Lung microvascular endothelial cell (primary cell): ENCODE measurements around the gene TADA2B. TPM values are rescaled to one million over a fixed set of nuclear protein-coding genes. Genes with fewer than 3 reads are reported as not detected.
"Not testable (repeated sequence)": the region's sequence is repeated elsewhere in the genome, so short reads cannot be mapped to it uniquely, and the experiment has no call there.

ENCODE experiments used
- DNase-seq, 2 donors: peaks; one replicate each; pipeline versions ENCODE4 v3.0.0 to v3.0.0-alpha.2; 2010; ENCODE audit warnings: low read depth in 2 of 2
- total RNA-seq: library from RNA; depleted of rRNA; stranded (reverse); fragments of >200 nt; gene quantifications from 2 replicates; pipeline ENCODE4 v1.2.1, GENCODE V29; 2014

The TADA2B gene
- total RNA-seq, 1 donor from 2014 or later, result 9.5 TPM

- no peak for DNase-seq
Observed at GRCh38 chr4:7059662-7060061, 16.5 kb downstream of the TADA2B start.

DNA sequence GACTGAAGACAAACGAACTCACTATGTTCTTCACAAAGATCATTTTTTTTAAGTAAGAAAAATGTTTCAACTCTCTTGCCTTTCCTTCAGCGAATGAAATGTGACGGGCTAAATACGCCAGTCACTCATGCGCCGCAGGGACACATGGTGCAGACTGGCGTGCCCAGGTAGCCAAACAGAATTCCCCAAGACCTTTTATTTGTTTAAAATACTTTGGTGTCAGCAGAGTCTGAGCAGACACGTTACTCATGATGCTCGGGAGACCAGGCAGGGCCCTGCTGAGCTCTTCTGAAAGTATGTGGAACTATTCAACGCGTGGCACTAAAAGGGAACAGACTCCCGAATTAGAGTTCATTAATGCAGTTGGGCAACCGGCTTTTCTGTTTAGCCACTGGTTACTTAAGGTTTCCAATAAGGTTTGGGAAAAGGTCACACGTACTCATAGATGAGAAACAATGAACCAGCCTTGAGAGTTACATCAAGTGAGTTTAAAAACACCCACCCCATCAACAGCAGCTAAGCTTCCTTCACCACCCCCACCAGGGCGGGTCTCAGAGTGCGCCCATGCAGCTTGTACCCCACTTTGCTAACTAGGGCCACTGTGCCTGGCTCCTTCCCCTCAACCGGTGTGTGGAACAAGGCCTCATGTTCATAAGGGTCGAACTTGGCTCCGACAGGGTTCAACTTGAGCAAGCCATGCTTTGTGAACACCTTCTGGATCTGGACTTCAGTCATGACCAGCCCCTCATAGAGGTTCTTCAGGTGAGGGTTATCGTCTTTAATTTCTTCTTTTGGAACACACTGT is 17.4 kb downstream of the TADA2B start:
- DNase-seq, result no peak

DNA sequence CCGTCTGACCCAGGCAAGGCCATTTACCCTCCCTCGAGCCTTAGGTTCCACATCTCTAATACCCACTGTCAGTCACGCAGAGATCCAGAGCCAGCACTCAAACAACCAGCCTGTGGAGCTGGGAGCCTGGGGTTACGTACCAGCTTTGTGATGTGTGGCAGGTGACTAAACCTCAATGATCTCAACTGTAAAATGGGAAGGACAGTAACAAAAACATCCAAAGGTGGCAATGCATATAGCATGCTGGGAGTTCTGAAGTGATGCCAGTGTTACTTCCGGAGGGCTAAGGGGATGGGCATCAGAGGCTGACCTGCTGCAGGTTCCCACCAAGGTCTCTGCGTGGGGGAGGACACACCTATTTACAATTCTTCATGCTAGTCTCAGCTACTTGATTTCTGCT is 18.6 kb downstream of the TADA2B start:
- no peak for DNase-seq

GRCh38 chr4:7062816-7063215 is 19.6 kb downstream of the TADA2B start:
- DNase-seq, result no peak

DNA sequence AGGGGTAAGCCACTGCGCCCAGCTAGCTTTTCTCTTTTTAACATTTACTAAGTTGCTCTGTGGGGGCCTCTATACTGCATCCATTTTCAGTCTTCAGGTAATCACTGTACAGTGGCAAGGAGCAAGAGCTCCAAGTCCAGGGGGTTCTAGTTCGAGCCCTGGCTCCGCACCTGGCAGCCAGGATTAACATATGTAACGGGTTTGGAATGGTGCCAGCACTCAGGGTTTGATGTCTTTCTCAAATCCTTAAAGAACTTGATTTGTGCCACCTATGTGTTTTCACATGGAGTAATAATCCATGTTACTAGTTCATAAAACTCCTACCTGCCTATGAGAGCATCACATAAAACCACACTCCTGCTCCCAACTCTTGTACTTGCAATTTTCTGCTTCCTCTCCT is 20.2 kb downstream of the TADA2B start:
- DNase-seq, result no peak

GRCh38 chr4:7066006-7066405 is 22.8 kb downstream of the TADA2B start:
- no peak for DNase-seq

DNA sequence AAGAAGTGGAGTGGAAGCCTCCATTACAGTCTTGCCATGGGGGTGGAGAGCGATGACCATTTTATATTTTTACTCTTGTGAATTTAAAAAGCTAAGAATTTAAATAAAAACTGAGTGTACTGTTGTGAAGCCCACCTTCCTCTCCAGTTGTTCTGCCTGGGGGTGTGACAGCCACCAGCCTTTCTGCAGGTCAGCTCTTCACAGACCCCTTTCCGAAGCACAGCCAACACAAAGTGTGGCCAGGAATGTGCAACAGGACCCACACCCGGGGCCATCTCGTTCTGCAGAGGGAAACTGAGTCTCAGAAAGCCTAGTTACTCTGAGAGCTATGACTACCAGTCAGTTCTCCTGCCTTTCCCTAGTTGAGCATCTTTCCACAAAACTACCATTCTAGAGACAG is 23.3 kb downstream of the TADA2B start:
- no peak for DNase-seq

GRCh38 chr4:7067126-7067451 is 23.9 kb downstream of the TADA2B start:
- DNase-seq, result no peak

DNA sequence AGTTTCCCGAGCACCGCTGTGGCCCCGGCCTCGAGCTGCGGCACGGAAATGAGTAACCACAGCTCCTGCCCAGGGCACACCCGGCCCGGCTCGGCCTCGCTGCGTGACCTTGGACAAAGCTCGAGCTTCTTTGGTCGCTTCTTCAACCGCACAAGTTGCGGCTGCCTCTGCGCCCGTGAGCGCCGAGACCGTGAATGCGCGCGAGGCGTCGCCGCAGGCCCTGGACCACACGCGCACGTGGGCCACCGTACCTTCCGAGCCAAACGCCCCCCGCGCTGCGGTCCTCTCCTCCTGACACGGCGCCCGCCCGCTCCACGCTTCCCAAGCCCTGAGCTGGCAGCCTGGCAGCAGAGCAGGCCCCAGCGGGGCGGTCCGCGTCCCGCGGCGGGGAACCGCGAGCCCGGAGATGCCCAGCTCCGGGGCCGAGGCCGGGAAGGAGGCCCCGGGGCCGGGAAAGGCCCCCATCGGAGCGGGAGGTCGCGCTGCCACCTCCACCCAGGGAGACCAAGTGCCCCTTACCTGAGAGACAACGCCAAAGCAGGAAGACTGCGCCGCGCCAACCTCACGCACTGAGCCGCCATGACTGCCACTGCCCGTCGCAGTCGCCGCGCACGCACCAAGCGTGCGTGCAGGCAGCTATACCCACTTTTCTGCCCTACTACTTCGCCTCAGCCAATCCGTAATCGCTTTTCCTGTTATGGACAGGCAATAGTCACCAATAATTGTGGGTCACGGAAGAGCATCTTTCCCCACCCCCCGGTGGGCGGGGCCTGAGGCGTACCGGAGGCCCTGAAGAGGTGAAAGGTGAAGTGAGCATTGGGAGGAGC is 24.5 kb downstream of the TADA2B start, which contains the start of gene GRPEL1:
GRPEL1 (minus strand) TSS at position 613 of the 827 bp plus-strand sequence; CDS start at position 581, 32 bp downstream.
- peak; percentile 99 for DNase-seq

DNA sequence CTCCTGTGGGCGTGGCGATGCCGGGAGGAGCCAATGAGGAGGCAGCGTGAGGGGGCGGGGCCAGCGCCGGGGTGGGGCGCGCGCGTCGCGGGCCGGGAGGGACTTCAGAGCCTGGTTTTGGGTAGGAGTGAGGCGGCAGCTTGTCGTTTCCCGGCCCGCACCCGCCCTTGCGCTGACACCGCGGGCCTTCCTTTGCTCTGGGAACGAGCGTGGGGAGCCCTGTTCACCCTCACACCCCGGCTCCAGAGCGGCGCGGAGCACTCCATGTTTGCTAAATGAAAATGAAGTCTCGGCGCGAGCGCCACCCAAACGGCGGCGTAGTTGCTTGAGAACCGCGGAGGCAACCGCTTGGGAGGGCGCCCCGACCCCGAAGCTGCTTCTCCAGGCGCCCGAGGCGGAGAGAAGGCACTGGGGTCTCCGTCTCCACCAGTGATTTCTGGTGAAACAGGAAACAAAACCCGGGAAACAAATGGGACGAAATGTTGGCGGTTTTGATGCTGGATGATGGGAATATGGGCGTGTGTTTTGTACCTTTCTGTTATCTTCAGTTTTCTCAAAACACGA is 25.2 kb downstream of the TADA2B start:
- no peak for DNase-seq

- peak in 1 of 2 donors; percentile 28 for DNase-seq
Observed at GRCh38 chr4:7068883-7069282, 25.7 kb downstream of the TADA2B start.

GRCh38 chr4:7070729-7071511 is 27.7 kb downstream of the TADA2B start:
- peak; percentile 72 to 82 for DNase-seq

GRCh38 chr4:7073059-7073458 is 29.9 kb downstream of the TADA2B start:
- no peak for DNase-seq

- DNase-seq, result peak; percentile 48 to 69
Observed at GRCh38 chr4:7073526-7074390, 30.6 kb downstream of the TADA2B start.

DNA sequence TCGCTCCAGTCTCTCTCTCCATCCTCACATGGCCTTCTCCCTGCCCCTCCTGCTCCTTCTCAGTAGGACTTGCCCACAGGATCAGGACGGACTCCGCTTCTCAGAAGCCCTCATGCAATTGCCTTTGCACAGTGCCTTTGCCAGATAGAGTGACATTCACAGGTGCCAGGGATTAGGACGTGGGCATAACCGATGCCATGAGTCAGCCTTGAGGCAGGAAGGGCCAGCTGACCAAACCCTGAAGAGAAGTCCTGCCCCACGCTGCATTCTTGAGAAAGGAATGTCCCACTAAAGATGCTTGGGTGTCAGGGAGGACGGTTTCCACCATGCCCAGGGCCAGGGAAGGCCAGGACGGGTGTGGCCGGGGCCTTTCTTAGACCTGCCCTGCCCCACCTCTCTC is 31.3 kb downstream of the TADA2B start:
- no peak for DNase-seq

DNA sequence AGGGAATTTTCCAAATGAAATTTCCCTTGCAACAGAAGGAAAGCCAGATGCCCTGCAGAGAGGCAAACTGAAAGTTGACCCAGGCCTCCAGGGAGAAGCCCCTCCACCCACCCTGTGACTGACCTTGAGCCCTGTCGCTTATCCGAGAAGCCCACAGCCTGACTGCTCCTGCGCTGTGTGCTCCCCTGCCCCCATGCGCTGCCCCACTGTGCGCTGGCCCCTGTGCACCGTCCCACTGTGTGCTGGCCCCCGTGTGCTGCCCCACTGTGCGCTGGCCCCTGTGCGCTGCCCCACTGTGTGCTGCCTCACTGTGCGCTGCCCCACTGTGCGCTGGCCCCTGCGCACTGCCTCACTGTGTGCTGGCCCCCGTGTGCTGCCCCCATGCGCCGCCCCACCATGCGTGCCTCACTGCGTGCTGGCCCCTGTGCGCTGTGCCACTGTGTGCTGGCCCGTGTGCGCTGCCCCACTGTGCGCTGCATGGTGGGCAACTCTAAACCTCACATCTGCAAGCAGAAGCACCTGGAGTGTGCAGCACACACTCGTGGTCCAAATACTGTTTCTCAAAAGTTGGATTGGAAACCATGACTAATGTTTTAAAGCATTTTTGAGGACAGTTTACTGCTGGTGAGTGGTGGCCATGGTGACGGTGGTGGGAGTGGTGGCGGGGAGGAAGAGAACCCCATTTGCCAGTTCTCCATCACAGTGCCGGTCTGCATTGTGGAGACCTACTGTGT is 33.0 kb downstream of the TADA2B start:
- DNase-seq, result peak in 1 of 2 donors; percentile 56

GRCh38 chr4:7076696-7077082 is 33.5 kb downstream of the TADA2B start:
- no peak for DNase-seq

DNA sequence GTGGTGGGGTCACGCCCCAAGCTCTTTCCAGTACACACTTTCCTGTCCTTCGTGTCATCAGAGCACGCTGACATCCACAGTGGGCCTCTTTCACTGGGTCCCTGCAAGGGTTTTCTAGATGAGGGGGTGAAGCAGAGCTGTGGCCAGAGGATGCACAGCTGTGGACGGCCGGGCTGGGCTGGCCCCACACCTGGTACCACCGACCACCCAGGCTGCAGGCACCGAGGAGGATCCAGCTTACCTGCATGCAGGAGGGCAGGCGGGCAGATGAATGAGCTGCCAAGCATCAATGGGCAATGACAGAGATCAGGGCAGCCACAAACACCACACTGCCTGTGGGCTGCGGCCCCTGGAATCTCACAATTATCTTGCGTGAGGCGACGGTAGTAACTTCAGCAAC is 34.2 kb downstream of the TADA2B start:
- no peak for DNase-seq

GRCh38 chr4:7078025-7078424 is 34.9 kb downstream of the TADA2B start:
- DNase-seq, result no peak

DNA sequence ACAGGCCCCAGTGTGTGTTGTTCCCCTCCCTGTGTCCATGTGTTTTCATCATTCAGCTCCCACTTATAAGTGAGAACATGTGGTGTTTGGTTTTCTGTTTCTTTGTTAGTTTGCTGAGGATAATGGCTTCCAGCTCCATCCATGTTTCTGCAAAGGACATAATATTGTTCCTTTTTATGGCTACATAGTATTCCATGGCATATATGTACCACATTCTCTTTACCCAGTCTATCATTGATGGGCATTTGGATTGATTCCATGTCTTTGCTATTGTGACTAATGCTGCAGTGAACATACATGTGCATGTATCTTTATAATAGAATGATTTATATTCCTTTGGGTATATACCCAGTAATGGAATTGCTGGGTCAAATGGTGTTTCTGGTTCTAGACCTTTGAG is 36.3 kb downstream of the TADA2B start:
- DNase-seq, result not testable (repeated sequence)
